GM18520 (cell line): ENCODE measurements around the gene ITFG1.
"Not testable (repeated sequence)": the region's sequence is repeated elsewhere in the genome, so short reads cannot be mapped to it uniquely, and the experiment has no call there.

Experiments
- ATAC-seq: cut with Tn5 transposase; IDR thresholded peaks from one replicate; pipeline ENCODE4 v1.9.1; 2021; ENCODE audit not compliant: unreplicated experiment

ITFG1 gene

GRCh38 chr16:47473792-47474191 is 12.9 kb upstream of the ITFG1 start:
- no peak for ATAC-seq

- ATAC-seq: not testable (repeated sequence)
These were observed 12.1 kb upstream of the ITFG1 start for GRCh38 chr16:47473004-47473403.

- ATAC-seq: no peak
These were observed 9.9 kb upstream of the ITFG1 start for GRCh38 chr16:47470810-47471209.

GRCh38 chr16:47470211-47470610 is 9.3 kb upstream of the ITFG1 start:
- no peak for ATAC-seq

- ATAC-seq: no peak
These were observed 8.4 kb upstream of the ITFG1 start for GRCh38 chr16:47469227-47469626.

GRCh38 chr16:47468070-47468689 is 7.3 kb upstream of the ITFG1 start:
- ATAC-seq: not testable (repeated sequence)

GRCh38 chr16:47467501-47467900 is 6.6 kb upstream of the ITFG1 start:
- ATAC-seq: no peak

GRCh38 chr16:47465919-47466630 is 5.2 kb upstream of the ITFG1 start:
- no peak for ATAC-seq

- ATAC-seq: no peak
These were observed 3.1 kb upstream of the ITFG1 start for GRCh38 chr16:47463771-47464624.

- no peak for ATAC-seq
These were observed 869 bp upstream of the ITFG1 start for GRCh38 chr16:47461598-47462266.

- ATAC-seq: no peak
These were observed 528 bp downstream of the ITFG1 start for GRCh38 chr16:47460359-47460710.

- ATAC-seq: no peak
These were observed 1.3 kb downstream of the ITFG1 start for GRCh38 chr16:47459603-47460002.

GRCh38 chr16:47458331-47458730 is 2.5 kb downstream of the ITFG1 start:
- no peak for ATAC-seq

- no peak for ATAC-seq
These were observed 11.1 kb downstream of the ITFG1 start for GRCh38 chr16:47449788-47450187.

- no peak for ATAC-seq
These were observed 11.9 kb downstream of the ITFG1 start for GRCh38 chr16:47448830-47449575.

GRCh38 chr16:47446431-47446830 is 14.4 kb downstream of the ITFG1 start:
- no peak for ATAC-seq

GRCh38 chr16:47442884-47443283 is 18.0 kb downstream of the ITFG1 start:
- ATAC-seq: not testable (repeated sequence)

- ATAC-seq: not testable (repeated sequence)
These were observed 20.8 kb downstream of the ITFG1 start for GRCh38 chr16:47440066-47440465.

- not testable (repeated sequence) for ATAC-seq
These were observed 26.6 kb downstream of the ITFG1 start for GRCh38 chr16:47434274-47434673.

GRCh38 chr16:47431960-47432359 is 28.9 kb downstream of the ITFG1 start:
- no peak for ATAC-seq

- no peak for ATAC-seq
These were observed 34.1 kb downstream of the ITFG1 start for GRCh38 chr16:47426806-47427205.
